A673 (cell line): ENCODE results near the gene CLCNKB. TPM values are rescaled to one million over a fixed set of nuclear protein-coding genes. Genes with fewer than 3 reads are reported as not detected.

Experiments
- BruUV-seq: library from RNA; stranded (reverse); fragments of 400-500 nt; replicated peaks from 2 replicates; lab custom pipeline; 2021; lab: Mats Ljungman, UMichigan
- CTCF ChIA-PET: fragments of 300-600 bp; sonication (Branson Sonifier 250); formaldehyde crosslinking; loops from one replicate; lab custom pipeline; 2022; ENCODE audit warnings: antibody characterized with exemption; lab: Charles Lee
- POLR2A ChIA-PET: fragments of 300-600 bp; sonication (Branson Sonifier 250); formaldehyde crosslinking; loops from one replicate; lab custom pipeline; 2022; ENCODE audit warnings: antibody characterized with exemption; ENCODE audit not compliant: low non-redundant PET; lab: Charles Lee
- DNase-seq: peaks from one replicate; pipeline ENCODE4 v3.0.0-alpha.2; 2015; ENCODE audit warnings: low spot score
- H3K27ac ChIP-seq: fragments of 200-600 bp; sonication (generic); 2 replicates; pipeline ENCODE4 v1.5.1; 2016; ENCODE audit warnings: mixed run types, low read depth, mild to moderate bottlenecking, mixed read lengths, antibody characterized with exemption, low read length; ENCODE audit not compliant: poor library complexity, severe bottlenecking
- H3K27me3 ChIP-seq: fragments of 200-600 bp; sonication (generic); replicated peaks from 2 replicates; pipeline ENCODE4 v1.6.1; 2017; ENCODE audit warnings: mixed run types, low read depth, mild to moderate bottlenecking, mixed read lengths, antibody characterized with exemption, low read length; ENCODE audit not compliant: insufficient read depth, poor library complexity
- H3K36me3 ChIP-seq: fragments of 200-600 bp; sonication (generic); 2 replicates; pipeline ENCODE4 v1.6.1; 2016; ENCODE audit warnings: mixed run types, mild to moderate bottlenecking, mixed read lengths, antibody characterized with exemption, low read length; ENCODE audit not compliant: insufficient read depth, poor library complexity, severe bottlenecking
- H3K4me1 ChIP-seq: fragments of 200-600 bp; sonication (generic); 2 replicates; pipeline ENCODE4 v1.6.1; 2017; ENCODE audit warnings: mixed run types, mild to moderate bottlenecking, mixed read lengths, antibody characterized with exemption, low read length; ENCODE audit not compliant: insufficient read depth, poor library complexity, severe bottlenecking
- H3K4me3 ChIP-seq: fragments of 200-600 bp; sonication (generic); 2 replicates; pipeline ENCODE4 v1.5.1; 2016; ENCODE audit warnings: low read depth, mixed run types, mild to moderate bottlenecking, mixed read lengths, low read length; ENCODE audit not compliant: poor library complexity, severe bottlenecking
- H3K9me3 ChIP-seq: fragments of 200-600 bp; sonication (generic); 2 replicates; pipeline ENCODE4 v1.6.1; 2016; ENCODE audit warnings: mixed run types, low read depth, mild to moderate bottlenecking, mixed read lengths, antibody characterized with exemption, low read length; ENCODE audit not compliant: poor library complexity, severe bottlenecking
- CTCF ChIP-seq: fragments of 300-800, 200-600 bp; sonication (generic); conservative IDR thresholded peaks from 2 replicates; pipeline ENCODE4 v1.5.1; 2017; ENCODE audit warnings: low read depth, mild to moderate bottlenecking, antibody characterized with exemption, low read length, moderate library complexity, mixed read lengths
- EZH2 ChIP-seq: fragments of 200-600 bp; sonication (generic); IDR thresholded peaks from 2 replicates; pipeline ENCODE4 v1.6.1; 2017; ENCODE audit warnings: borderline replicate concordance, low read depth, mild to moderate bottlenecking, mixed read lengths, antibody characterized with exemption, low read length; ENCODE audit not compliant: poor library complexity, severe bottlenecking
- intact Hi-C: fragments of 100-400 bp; cut with micrococcal nuclease; formaldehyde crosslinking; loops from one replicate; pipeline ENCODE4 v1.10.0; 2022; ENCODE audit not compliant: unreplicated experiment
- total RNA-seq: library from RNA; stranded (reverse); gene quantifications from 2 replicates; pipeline ENCODE4 v1.2.3, GENCODE V29; 2021

The CLCNKB gene
- total RNA-seq, 1 experiment from 2014 or later, result 0.13 TPM

- peak; percentile 52 for DNase-seq
- POLR2A ChIA-PET, result no interaction called here
- CTCF ChIA-PET, result no interaction called here
- Histone ChIP-seq H3K27me3 (no peaks in the 10 kb centered on the region), H3K27ac (peak overlapping the region; percentile 70), H3K36me3 (no peaks in the 10 kb centered on the region), H3K9me3 (no peaks in the 10 kb centered on the region), H3K4me3 (peak overlapping the region; percentile 41), H3K4me1 (peaks cover 10% of the 10 kb centered on the region)
- intact Hi-C loops, result no loop called here
- TF ChIP-seq CTCF, result no peak
- TF ChIP-seq EZH2, result no peak
- BruUV-seq, result no TSS peak
Observed at GRCh38 chr1:16013220-16013907, 30.2 kb upstream of the CLCNKB start.

- CTCF ChIA-PET, result no interaction called here
- POLR2A ChIA-PET, result no interaction called here
- DNase-seq, result no peak
- no peaks in the 10 kb centered on the region for H3K9me3 ChIP-seq
- H3K27ac ChIP-seq, result no peak overlapping the region
- no TSS peak for BruUV-seq
- TF ChIP-seq CTCF, result no peak
- TF ChIP-seq EZH2, result no peak
- H3K4me1 ChIP-seq, result peaks cover 10% of the 10 kb centered on the region
- H3K27me3 ChIP-seq, result no peaks in the 10 kb centered on the region
- H3K36me3 ChIP-seq, result no peaks in the 10 kb centered on the region
- no peak overlapping the region for H3K4me3 ChIP-seq
- intact Hi-C loops, result no loop called here
Observed at GRCh38 chr1:16013908-16014258, 29.7 kb upstream of the CLCNKB start.

GRCh38 chr1:16014509-16015482 lies 28.8 kb upstream of the CLCNKB start:
- H3K4me1 ChIP-seq, result peaks cover 10% of the 10 kb centered on the region
- ChIA-PET CTCF (no interaction called here), POLR2A (no interaction called here)
- H3K9me3 ChIP-seq, result no peaks in the 10 kb centered on the region
- no peak for DNase-seq
- H3K4me3 ChIP-seq, result no peak overlapping the region
- H3K27ac ChIP-seq, result no peak overlapping the region
- intact Hi-C loops, result no loop called here
- no peak for TF ChIP-seq CTCF
- TF ChIP-seq EZH2, result no peak
- BruUV-seq, result no TSS peak
- no peaks in the 10 kb centered on the region for H3K27me3 ChIP-seq
- H3K36me3 ChIP-seq, result no peaks in the 10 kb centered on the region
